ENCODE data around the gene IL2RA. TPM values are rescaled to one million over a fixed set of nuclear protein-coding genes. Genes with fewer than 3 reads are reported as not detected.

Gene IL2RA
- total and polyA plus RNA-seq, 10 of the 15 experiments (the other 5 are each of a cell fraction or from before 2014, with no cell fraction given), result 2.2 to 6.0 (median 4.9) TPM

GRCh38 chr10:6109444-6109775, 47.2 kb upstream of the IL2RA start:
- no peak for FAIRE-seq
- H3K9ac ChIP-seq (ENCODE audit: control insufficient read depth, insufficient read depth, low read length), result no peak overlapping the region
- no peak overlapping the region for H3K27ac ChIP-seq (ENCODE audit: control insufficient read depth, insufficient read depth)
- no peak for ATAC-seq
- DNase-seq (ENCODE audit: low read depth, low spot score), result no peak
- no peak for TF ChIP-seq BCLAF1 (IDR thresholded peaks at IDR 0.05)
- TF ChIP-seq RAD51 (IDR thresholded peaks at IDR 0.05), result no peak
- no peak for TF ChIP-seq NR2C2 (IDR thresholded peaks at IDR 0.05; ENCODE audit: borderline replicate concordance, control insufficient read depth, insufficient read length, low read depth)
- TF ChIP-seq TBL1XR1 (IDR thresholded peaks at IDR 0.05; ENCODE audit: low read depth, low read length), result no peak
- TF ChIP-seq NFYB (IDR thresholded peaks at IDR 0.05; ENCODE audit: insufficient read depth, low read depth, low read length), result no peak
- TF ChIP-seq SMAD5 (IDR thresholded peaks at IDR 0.05; ENCODE audit: low read depth), result no peak
- TF ChIP-seq CREB1 (IDR thresholded peaks at IDR 0.05; ENCODE audit: low read depth), result no peak
- no peak for TF ChIP-seq USF2 (IDR thresholded peaks at IDR 0.05; ENCODE audit: borderline replicate concordance, low read depth, low read length)
- no peak for TF ChIP-seq RELA (IDR thresholded peaks at IDR 0.05; ENCODE audit: borderline replicate concordance, partially characterized antibody)
- SMC1A ChIA-PET (ENCODE audit: uncharacterized antibody, unreplicated experiment), result interaction anchor here (0.9 to 3.1 kb wide), 6 partner anchors 27 to 300 kb away, joined by 3 to 38 read pairs (median 6); partner anchors contain the start of gene PFKFB3
- intact Hi-C loops (cut with micrococcal nuclease; ENCODE audit: unreplicated experiment), result loop anchor here (1.0 kb wide), 3 partner anchors 42 to 292 kb away; partner anchors contain the start of gene PFKFB3
- peaks cover 15 to 55% of the 10 kb centered on the region in 2 experiments for H3K36me3 ChIP-seq (ENCODE audit: control insufficient read depth in 2 of 2, insufficient read depth in 2 of 2, low read length in 1 of 2)
- no TSS peak for BruUV-seq (replicated peaks)
- no peak overlapping the region for H3K4me2 ChIP-seq (ENCODE audit: control insufficient read depth, insufficient read depth)
- no peaks in the 10 kb centered on the region for H3K4me1 ChIP-seq (ENCODE audit: control insufficient read depth, insufficient read depth, low read length)
- RAD21 ChIA-PET (ENCODE audit: unreplicated experiment), result interaction anchor here (1.7 kb wide), 1 partner anchor 41 kb away, joined by 3 read pairs; no protein-coding TSS in a partner anchor
- 66% methylated on average over 7 of the region's 7 CpGs for WGBS (ENCODE audit: insufficient coverage, insufficient replicate concordance, low lambda C conversion rate, missing lambda C conversion rate)
- CTCF ChIA-PET, result interaction anchor here (2.8 to 8.0 kb wide), 4 partner anchors 42 to 297 kb away, joined by 17 to 120 read pairs (median 35); partner anchors contain the start of gene PFKFB3
- in situ Hi-C loops (cut with MboI), result loop anchor here (5.0 kb wide), 1 partner anchor 293 kb away; no protein-coding TSS in a partner anchor
- no peaks in the 10 kb centered on the region for H4K20me1 ChIP-seq (ENCODE audit: control insufficient read depth, insufficient read depth)
- H3K9me3 ChIP-seq (replicated peaks; ENCODE audit: control insufficient read depth, insufficient read depth, low read length), result no peaks in the 10 kb centered on the region
- H3K4me3 ChIP-seq, result no peak overlapping the region
- no peaks in the 10 kb centered on the region; the same call in 1 of the 2 replicates for H3K79me2 ChIP-seq (ENCODE audit: control insufficient read depth, insufficient read depth, low read length)
- H2AFZ ChIP-seq (ENCODE audit: control insufficient read depth, low read depth, low read length), result no peak overlapping the region
- no peaks in the 10 kb centered on the region for H3K27me3 ChIP-seq (replicated peaks in 1 of 2; ENCODE audit: control insufficient read depth in 2 of 2, insufficient read depth in 2 of 2, low read length in 1 of 2)
- POLR2A ChIA-PET, result no interaction called here
